Kidney (tissue), 14 donors: ENCODE measurements around the gene SHISA8. TPM values are rescaled to one million over a fixed set of nuclear protein-coding genes. Genes with fewer than 3 reads are reported as not detected.

ENCODE experiments used
- DNase-seq, 5 donors: peaks; one replicate each; pipeline ENCODE4 v3.0.0-alpha.2; 2013 to 2020
- FAIRE-seq: peaks from 2 replicates; lab custom pipeline; 2012; peaks lifted over from hg19 to GRCh38; lab: Jason Lieb, UNC
- H3K27ac ChIP-seq, 2 donors: one replicate each; pipeline ENCODE4 v1.7.0; 2013; ENCODE audit warnings: low read depth in 2 of 2, low read length in 2 of 2, inconsistent platforms in 1 of 2
- H3K27me3 ChIP-seq: one replicate; pipeline ENCODE4 v1.7.1; 2013; ENCODE audit warnings: low read length, inconsistent platforms; ENCODE audit not compliant: control insufficient read depth, insufficient read depth
- H3K36me3 ChIP-seq, 3 donors: one replicate each; pipeline versions ENCODE4 v1.7.0 to v1.7.1; 2013; ENCODE audit warnings: low read length in 3 of 3, control low read depth in 1 of 3, inconsistent platforms in 1 of 3; ENCODE audit not compliant: insufficient read depth in 3 of 3, control insufficient read depth in 2 of 3
- H3K4me1 ChIP-seq, 3 donors: one replicate each; pipeline versions ENCODE4 v1.7.0 to v1.7.1; 2013; ENCODE audit warnings: low read length in 3 of 3, inconsistent platforms in 1 of 3, low read depth in 1 of 3; ENCODE audit not compliant: control insufficient read depth in 2 of 3, insufficient read depth in 2 of 3
- H3K4me3 ChIP-seq, 3 donors: one replicate each; pipeline versions ENCODE4 v1.7.0 to v1.8.1; 2013; ENCODE audit warnings: low read length in 3 of 3, control low read depth in 1 of 3, inconsistent platforms in 1 of 3
- H3K9ac ChIP-seq, 3 donors: one replicate each; pipeline versions ENCODE4 v1.7.0 to v1.7.1; 2013; ENCODE audit warnings: low read length in 3 of 3, control low read depth in 1 of 3, inconsistent platforms in 1 of 3
- H3K9me3 ChIP-seq, 3 donors: one replicate each; pipeline versions ENCODE4 v1.7.0 to v1.7.1; 2013; ENCODE audit warnings: low read length in 3 of 3, control low read depth in 1 of 3, inconsistent platforms in 1 of 3; ENCODE audit not compliant: control insufficient read depth in 2 of 3, insufficient read depth in 1 of 3
- intact Hi-C: fragments of 100-400 bp; cut with DNase I; formaldehyde crosslinking; loops from one replicate; pipeline ENCODE4 v1.11.1; 2022
- polyA plus RNA-seq: library from polyadenylated mRNA; stranded (reverse); fragments of 350-450 nt; fragmentation: Illumina TruSeq; extraction: RNeasy Lipid Tissue Mini Kit (QIAGEN cat#74804); gene quantifications from one replicate; pipeline ENCODE4 v1.2.3, GENCODE V29; 2014; ENCODE audit warnings: low read depth, low replicate concordance; ENCODE audit not compliant: insufficient read depth
- total RNA-seq: library from RNA; stranded (reverse); fragmentation: NEBNext Ultra II Directional; extraction: Animal tissue kit (Norgen Biotek cat#: 25700); gene quantifications from one replicate; pipeline ENCODE4 v1.2.1, GENCODE V29; 2021
- TF ChIP-seq, protein P1 (sequence below): IDR thresholded peaks from 3 replicates; pipeline ENCODE4 v1.5.1; 2012; ENCODE audit warnings: mild to moderate bottlenecking, moderate library complexity, borderline replicate concordance; ENCODE audit not compliant: insufficient read depth; ENCODE audit errors: extremely low read depth
- donor health status: control.
- donor health status: control.
- donor health status: control.
- donor health status: control.
- donor health status: control.
- donor health status: DM: yes; HTN: yes; CAD: no.
- donor health status: Normal renal cell carcinoma (clear cell type).

The SHISA8 gene
- total and polyA plus RNA-seq, 2 donors from 2014 or later, result 0.35 to 0.47 TPM

DNA sequence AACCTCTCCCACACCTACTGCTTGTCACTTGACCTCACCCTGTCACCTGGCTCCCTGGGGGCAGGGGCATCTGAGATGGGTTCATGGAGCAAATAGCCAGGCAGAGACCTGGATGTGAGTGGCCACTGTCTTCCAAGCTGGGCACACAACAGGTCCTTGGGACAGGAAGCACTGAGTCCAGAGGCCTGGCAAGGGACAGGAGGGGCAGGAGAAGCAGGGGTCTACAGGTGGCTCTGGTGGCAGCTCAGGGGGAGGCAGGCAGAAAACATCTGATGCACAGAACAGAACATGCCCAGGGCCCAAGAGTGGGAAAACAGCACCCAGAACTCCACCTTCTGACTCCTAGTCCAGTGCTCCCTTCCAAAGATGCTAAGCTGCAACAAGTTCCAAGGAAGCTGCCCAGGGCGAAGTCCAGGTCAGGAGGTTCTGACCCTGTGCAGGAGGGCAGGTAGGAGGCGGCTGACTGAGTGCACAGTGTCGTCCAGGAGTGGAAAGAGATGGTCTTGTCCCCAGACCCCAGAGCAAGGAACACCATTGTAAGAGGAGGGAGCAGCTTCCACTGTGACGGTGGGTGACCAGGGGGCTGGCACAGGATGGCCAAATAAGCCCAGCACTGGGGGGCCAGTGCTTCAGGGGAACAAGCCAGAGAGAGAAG, 8.2 kb upstream of the SHISA8 start:
- no peak overlapping the region for H3K4me3 ChIP-seq
- no peaks in the 10 kb centered on the region for H3K27me3 ChIP-seq
- intact Hi-C loops, result no loop called here
- FAIRE-seq (no peak), DNase-seq (no peak)
- H3K36me3 ChIP-seq, result no peaks in the 10 kb centered on the region
- TF ChIP-seq, protein P1, sequence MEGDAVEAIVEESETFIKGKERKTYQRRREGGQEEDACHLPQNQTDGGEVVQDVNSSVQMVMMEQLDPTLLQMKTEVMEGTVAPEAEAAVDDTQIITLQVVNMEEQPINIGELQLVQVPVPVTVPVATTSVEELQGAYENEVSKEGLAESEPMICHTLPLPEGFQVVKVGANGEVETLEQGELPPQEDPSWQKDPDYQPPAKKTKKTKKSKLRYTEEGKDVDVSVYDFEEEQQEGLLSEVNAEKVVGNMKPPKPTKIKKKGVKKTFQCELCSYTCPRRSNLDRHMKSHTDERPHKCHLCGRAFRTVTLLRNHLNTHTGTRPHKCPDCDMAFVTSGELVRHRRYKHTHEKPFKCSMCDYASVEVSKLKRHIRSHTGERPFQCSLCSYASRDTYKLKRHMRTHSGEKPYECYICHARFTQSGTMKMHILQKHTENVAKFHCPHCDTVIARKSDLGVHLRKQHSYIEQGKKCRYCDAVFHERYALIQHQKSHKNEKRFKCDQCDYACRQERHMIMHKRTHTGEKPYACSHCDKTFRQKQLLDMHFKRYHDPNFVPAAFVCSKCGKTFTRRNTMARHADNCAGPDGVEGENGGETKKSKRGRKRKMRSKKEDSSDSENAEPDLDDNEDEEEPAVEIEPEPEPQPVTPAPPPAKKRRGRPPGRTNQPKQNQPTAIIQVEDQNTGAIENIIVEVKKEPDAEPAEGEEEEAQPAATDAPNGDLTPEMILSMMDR, result no peak
- H3K27ac ChIP-seq, result no peak overlapping the region
- peaks cover 0 to 5% (median 0%) of the 10 kb centered on the region in 3 donors for H3K4me1 ChIP-seq
- H3K9me3 ChIP-seq, result no peaks in the 10 kb centered on the region
- no peak overlapping the region for H3K9ac ChIP-seq

DNA sequence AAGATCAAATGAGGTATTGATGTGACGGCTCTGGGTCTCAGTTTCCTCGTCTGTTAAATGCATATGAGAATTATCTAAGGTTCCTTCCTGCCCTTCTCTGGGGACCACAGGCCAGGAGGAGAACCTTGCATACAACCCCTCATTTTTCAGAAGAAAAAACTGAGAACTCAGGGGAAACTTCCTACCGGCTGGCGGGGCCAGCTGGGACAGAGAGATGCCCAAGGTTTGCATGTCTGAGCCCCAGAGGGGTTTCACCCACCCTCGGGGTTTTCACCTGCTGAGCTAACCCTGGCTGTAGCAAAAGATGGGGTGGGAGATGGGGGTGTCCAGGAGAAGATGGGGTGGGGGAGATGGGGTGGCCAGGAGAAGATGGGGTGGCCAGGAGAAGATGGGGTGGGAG, 7.5 kb upstream of the SHISA8 start:
- TF ChIP-seq, protein P1, result no peak
- Histone ChIP-seq H3K9me3 (no peaks in the 10 kb centered on the region), H3K27ac (no peak overlapping the region), H3K36me3 (no peaks in the 10 kb centered on the region), H3K27me3 (no peaks in the 10 kb centered on the region), H3K9ac (no peak overlapping the region), H3K4me3 (no peak overlapping the region), H3K4me1 (peaks cover 0 to 5% (median 0%) of the 10 kb centered on the region in 3 donors)
- no peak for DNase-seq
- FAIRE-seq, result no peak
- intact Hi-C loops, result no loop called here

DNA sequence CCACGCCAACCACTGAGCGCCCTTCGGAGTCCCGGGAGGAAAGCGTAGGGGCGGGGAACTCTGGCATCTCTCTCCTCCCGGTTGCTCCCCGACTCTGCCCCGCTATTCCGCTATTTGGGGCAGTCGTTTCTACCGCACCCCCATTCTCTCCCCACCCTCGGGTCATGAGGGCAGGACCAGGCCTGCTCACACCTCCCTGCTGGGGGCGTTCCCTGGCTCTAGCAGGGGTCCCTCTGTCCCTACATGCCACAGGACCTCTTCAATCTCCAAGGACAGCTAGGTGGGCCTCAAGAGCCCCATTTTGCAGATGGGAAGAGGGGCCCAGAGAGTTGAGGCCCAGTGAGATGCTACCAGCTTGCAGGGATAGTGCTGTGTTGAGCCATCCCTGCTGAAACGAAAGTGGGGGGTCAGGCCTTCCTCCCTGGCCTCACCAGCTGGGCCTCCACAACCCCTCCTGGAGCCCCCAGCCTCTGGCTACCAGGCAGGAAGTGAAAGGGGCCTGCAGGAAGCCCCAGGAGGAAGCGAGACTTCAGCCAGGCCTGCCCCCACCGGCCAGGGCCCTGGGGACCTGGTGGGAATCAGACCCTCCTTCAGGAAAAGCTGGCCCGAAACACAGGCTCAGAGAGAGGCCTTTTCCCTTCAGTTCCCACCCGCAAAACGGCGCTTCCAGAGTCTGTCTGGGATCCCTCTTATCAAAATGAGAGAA, 5.5 kb upstream of the SHISA8 start:
- Histone ChIP-seq H3K9me3 (no peaks in the 10 kb centered on the region), H3K27ac (no peak overlapping the region), H3K4me3 (no peak overlapping the region), H3K27me3 (peaks cover 10% of the 10 kb centered on the region), H3K36me3 (no peaks in the 10 kb centered on the region), H3K4me1 (peaks cover 0 to 5% (median 0%) of the 10 kb centered on the region in 3 donors), H3K9ac (no peak overlapping the region)
- DNase-seq (peak in 1 of 5 donors; percentile 70), FAIRE-seq (no peak)
- intact Hi-C loops, result no loop called here
- TF ChIP-seq, protein P1, result no peak
